NT2/D1 (cell line): ENCODE measurements around the gene TSHZ3.
A peak's percentile ranks its signal among the peaks of the same experiment; 100 is the strongest.

ENCODE experiments used
- DNase-seq: peaks from one replicate; pipeline ENCODE4 v3.0.0-alpha.2; 2011; ENCODE audit warnings: low read depth, low spot score
- H3K27me3 ChIP-seq: 2 replicates; pipeline ENCODE4 v1.6.0; 2011; ENCODE audit warnings: mild to moderate bottlenecking; ENCODE audit not compliant: insufficient read length, insufficient read depth
- H3K36me3 ChIP-seq: 2 replicates; pipeline ENCODE4 v1.6.1; 2011; ENCODE audit warnings: mild to moderate bottlenecking, low read length, mixed read lengths; ENCODE audit not compliant: insufficient read depth, insufficient read length
- H3K4me1 ChIP-seq: 2 replicates; pipeline ENCODE4 v1.5.1; 2011; ENCODE audit not compliant: insufficient read depth, insufficient read length
- H3K4me3 ChIP-seq: 2 replicates; pipeline ENCODE4 v1.5.1; 2011; ENCODE audit warnings: low read depth; ENCODE audit not compliant: insufficient read length
- H3K9ac ChIP-seq: 2 replicates; pipeline ENCODE4 v1.6.0; 2011; ENCODE audit warnings: low read depth; ENCODE audit not compliant: insufficient read length
- H3K9me3 ChIP-seq: 2 replicates; pipeline ENCODE4 v1.5.1; 2011; ENCODE audit warnings: mild to moderate bottlenecking, low read length; ENCODE audit not compliant: insufficient read depth
- SUZ12 ChIP-seq: IDR thresholded peaks from 2 replicates; pipeline ENCODE4 v1.6.1; 2011; ENCODE audit not compliant: insufficient read length, insufficient read depth; ENCODE audit errors: extremely low read depth
- YY1 ChIP-seq: IDR thresholded peaks from 2 replicates; pipeline ENCODE4 v1.6.1; 2011; ENCODE audit not compliant: insufficient read length, insufficient read depth
- ZNF274 ChIP-seq: IDR thresholded peaks from 2 replicates; pipeline ENCODE4 v1.6.1; 2011; ENCODE audit warnings: mild to moderate bottlenecking, low read depth, low read length

Gene TSHZ3

DNA sequence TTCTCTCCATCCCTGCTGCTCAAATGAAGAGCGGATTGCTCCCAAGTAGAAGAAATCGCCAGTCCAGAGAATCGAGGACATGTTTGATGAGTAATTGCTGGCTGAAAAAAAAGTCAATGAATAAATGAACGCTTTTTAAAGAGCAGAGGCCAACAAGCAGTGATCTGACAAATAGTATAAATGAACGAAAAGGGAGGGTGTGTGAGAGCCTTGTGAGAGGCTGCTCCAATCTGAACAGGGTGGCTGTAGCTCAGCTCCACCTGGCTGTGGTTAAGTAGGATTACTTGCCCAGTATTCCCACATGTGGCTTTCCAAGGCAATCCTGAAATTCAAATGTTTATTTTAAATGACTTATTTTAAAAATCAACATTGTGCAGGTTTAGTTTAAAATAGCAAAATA is 117.1 kb downstream of the TSHZ3 start:
- peak; percentile 3 for DNase-seq
- no peak for TF ChIP-seq SUZ12
- no peak for TF ChIP-seq YY1
- TF ChIP-seq ZNF274: no peak

GRCh38 chr19:31231237-31231636 is 118.0 kb downstream of the TSHZ3 start:
- Histone ChIP-seq H3K36me3 (no peaks in the 10 kb centered on the region), H3K9ac (no peak overlapping the region), H3K9me3 (no peaks in the 10 kb centered on the region), H3K4me3 (no peak overlapping the region), H3K27me3 (no peaks in the 10 kb centered on the region), H3K4me1 (no peaks in the 10 kb centered on the region)
- no peak for TF ChIP-seq ZNF274
- no peak for TF ChIP-seq SUZ12
- no peak for TF ChIP-seq YY1
- no peak for DNase-seq

More for the DNA sequence above, 117.1 kb downstream of the TSHZ3 start:
- Histone ChIP-seq H3K4me3 (no peak overlapping the region), H3K4me1 (no peaks in the 10 kb centered on the region), H3K9me3 (no peaks in the 10 kb centered on the region), H3K27me3 (no peaks in the 10 kb centered on the region), H3K36me3 (no peaks in the 10 kb centered on the region), H3K9ac (no peak overlapping the region)

DNA sequence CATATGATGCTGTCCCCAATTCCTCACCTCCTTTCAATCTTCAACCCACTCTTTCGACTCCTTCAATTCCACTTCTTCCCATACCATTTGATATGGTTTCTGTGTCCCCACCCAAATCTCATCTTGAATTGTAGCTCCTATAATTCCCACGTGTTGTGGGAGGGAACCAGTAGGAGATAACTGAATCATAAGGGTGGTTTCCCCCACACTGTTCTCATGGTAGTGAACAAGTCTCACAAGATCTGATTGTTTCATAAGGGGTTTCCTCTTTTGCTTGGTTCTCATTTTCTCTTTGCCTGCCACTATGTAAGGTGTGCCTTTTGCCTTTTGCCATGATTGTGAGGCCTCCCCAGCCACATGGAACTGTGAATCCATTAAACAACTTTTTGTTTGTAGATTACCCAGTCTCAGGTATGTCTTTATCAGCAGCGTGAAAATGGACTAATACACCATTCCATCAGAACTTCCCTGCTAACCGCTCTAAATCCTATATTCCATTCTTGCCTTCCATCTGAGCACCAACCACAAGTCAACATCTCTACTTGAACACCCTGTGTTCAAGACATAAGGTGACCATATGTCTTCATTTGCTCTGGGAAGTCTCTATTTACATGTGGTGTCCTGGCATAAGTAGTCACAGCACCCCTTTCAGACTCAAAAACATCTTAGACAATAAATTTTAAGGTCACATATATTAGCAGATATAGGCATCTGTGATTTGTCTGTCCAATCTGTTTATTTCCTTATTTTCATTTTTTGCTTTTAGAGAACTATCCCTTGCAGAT is 122.9 kb downstream of the TSHZ3 start:
- TF ChIP-seq ZNF274 (no peak), SUZ12 (no peak), YY1 (no peak)
- no peaks in the 10 kb centered on the region for H3K9me3 ChIP-seq
- H3K9ac ChIP-seq: no peak overlapping the region
- H3K4me1 ChIP-seq: no peaks in the 10 kb centered on the region
- H3K27me3 ChIP-seq: no peaks in the 10 kb centered on the region
- H3K4me3 ChIP-seq: no peak overlapping the region
- no peaks in the 10 kb centered on the region for H3K36me3 ChIP-seq
- no peak for DNase-seq
